KOPT-K1 (cell line): ENCODE measurements around the gene PC.
A peak's percentile ranks its signal among the peaks of the same experiment; 100 is the strongest.
"Not testable (repeated sequence)": the region's sequence is repeated elsewhere in the genome, so short reads cannot be mapped to it uniquely, and the experiment has no call there.

ENCODE experiments used
- H3K27ac ChIP-seq: fragments of 200-600 bp; sonication (generic); 2 replicates; pipeline ENCODE4 v1.5.1; 2016; ENCODE audit warnings: antibody characterized with exemption, mild to moderate bottlenecking, low read depth, low read length; ENCODE audit not compliant: poor library complexity, severe bottlenecking
- H3K36me3 ChIP-seq: fragments of 200-600 bp; sonication (generic); 2 replicates; pipeline ENCODE4 v1.5.1; 2017; ENCODE audit warnings: antibody characterized with exemption, mild to moderate bottlenecking, low read length, moderate library complexity; ENCODE audit not compliant: insufficient read depth
- H3K9me3 ChIP-seq: fragments of 200-600 bp; sonication (generic); 2 replicates; pipeline ENCODE4 v1.5.1; 2017; ENCODE audit warnings: antibody characterized with exemption, low read length, mild to moderate bottlenecking; ENCODE audit not compliant: insufficient read depth, poor library complexity, severe bottlenecking

Gene PC

GRCh38 chr11:66973956-66974580 is 15.9 kb upstream of the PC start:
- Histone ChIP-seq H3K36me3 (no peaks in the 10 kb centered on the region), H3K9me3 (peaks cover 7% of the 10 kb centered on the region), H3K27ac (no peak overlapping the region)

GRCh38 chr11:66971488-66971887 is 13.3 kb upstream of the PC start:
- H3K27ac ChIP-seq = no peak overlapping the region
- H3K9me3 ChIP-seq = no peaks in the 10 kb centered on the region
- H3K36me3 ChIP-seq = no peaks in the 10 kb centered on the region

- H3K27ac ChIP-seq = no peak overlapping the region
- no peaks in the 10 kb centered on the region for H3K36me3 ChIP-seq
- no peaks in the 10 kb centered on the region for H3K9me3 ChIP-seq
Observed at GRCh38 chr11:66970807-66971442, 12.7 kb upstream of the PC start.

- no peaks in the 10 kb centered on the region for H3K36me3 ChIP-seq
- H3K27ac ChIP-seq = no peak overlapping the region
- H3K9me3 ChIP-seq = no peaks in the 10 kb centered on the region
Observed at GRCh38 chr11:66970371-66970806, 12.2 kb upstream of the PC start.

- H3K36me3 ChIP-seq = no peaks in the 10 kb centered on the region
- no peak overlapping the region for H3K27ac ChIP-seq
- no peaks in the 10 kb centered on the region for H3K9me3 ChIP-seq
Observed at GRCh38 chr11:66969584-66970225, 11.5 kb upstream of the PC start.

GRCh38 chr11:66967670-66968425 is 9.7 kb upstream of the PC start:
- Histone ChIP-seq H3K9me3 (no peaks in the 10 kb centered on the region), H3K27ac (no peak overlapping the region), H3K36me3 (no peaks in the 10 kb centered on the region)

- no peaks in the 10 kb centered on the region for H3K9me3 ChIP-seq
- H3K36me3 ChIP-seq = no peaks in the 10 kb centered on the region
- H3K27ac ChIP-seq = no peak overlapping the region
Observed at GRCh38 chr11:66966351-66966750, 8.2 kb upstream of the PC start.

GRCh38 chr11:66964495-66964894 is 6.3 kb upstream of the PC start:
- H3K36me3 ChIP-seq = no peaks in the 10 kb centered on the region
- no peak overlapping the region for H3K27ac ChIP-seq
- no peaks in the 10 kb centered on the region for H3K9me3 ChIP-seq

GRCh38 chr11:66962801-66963200 is 4.6 kb upstream of the PC start:
- H3K27ac ChIP-seq = no peak overlapping the region
- no peaks in the 10 kb centered on the region for H3K36me3 ChIP-seq
- H3K9me3 ChIP-seq = no peaks in the 10 kb centered on the region

GRCh38 chr11:66962247-66962646 is 4.1 kb upstream of the PC start:
- Histone ChIP-seq H3K9me3 (no peaks in the 10 kb centered on the region), H3K36me3 (no peaks in the 10 kb centered on the region), H3K27ac (no peak overlapping the region)

- H3K27ac ChIP-seq, H3K36me3 ChIP-seq, H3K9me3 ChIP-seq: not testable (repeated sequence)
Observed at GRCh38 chr11:66961691-66962213, 3.6 kb upstream of the PC start.

GRCh38 chr11:66958956-66959274 is 732 bp upstream of the PC start:
- Histone ChIP-seq H3K36me3 (no peaks in the 10 kb centered on the region), H3K27ac (peak overlapping the region; percentile 54), H3K9me3 (no peaks in the 10 kb centered on the region)

GRCh38 chr11:66957971-66958231 is 282 bp downstream of the PC start:
- no peaks in the 10 kb centered on the region for H3K36me3 ChIP-seq
- no peaks in the 10 kb centered on the region for H3K9me3 ChIP-seq
- peak overlapping the region; percentile 54 for H3K27ac ChIP-seq

GRCh38 chr11:66956689-66957290 is 1.4 kb downstream of the PC start:
- H3K36me3 ChIP-seq = no peaks in the 10 kb centered on the region
- no peaks in the 10 kb centered on the region for H3K9me3 ChIP-seq
- H3K27ac ChIP-seq = no peak overlapping the region
